K562 (cell line): ENCODE data around the gene COQ10B.

Experiments used
- ETV6 ChIP-seq, 3 experiments: fragments of 150-350 bp in 1 of 3; sonication (generic) in 1 of 3; formaldehyde crosslinking in 1 of 3; IDR thresholded peaks; 2 replicates each; pipeline versions ENCODE4 v1.6.1 to v1.8.0; 2014 to 2022; ENCODE audit warnings: borderline replicate concordance in 2 of 3, low read depth in 2 of 3, antibody characterized with exemption in 1 of 3, low read length in 1 of 3, mild to moderate bottlenecking in 1 of 3, missing genetic modification reagents in 1 of 3
- POLR2A ChIP-seq: fragments of 450-650 bp; conservative IDR thresholded peaks from 2 replicates; pipeline ENCODE4 v1.6.1; 2016
- RBBP5 ChIP-seq: fragments of 200-600 bp; sonication (generic); IDR thresholded peaks from 2 replicates; pipeline ENCODE4 v1.6.1; 2012; ENCODE audit warnings: borderline replicate concordance, mild to moderate bottlenecking, low read length, control low read depth, inconsistent platforms; ENCODE audit not compliant: insufficient read depth, poor library complexity, severe bottlenecking
- RERE ChIP-seq: sonication (generic); formaldehyde crosslinking; IDR thresholded peaks from 2 replicates; pipeline ENCODE4 v1.8.0; 2023; ENCODE audit warnings: missing genetic modification reagents, mild to moderate bottlenecking, borderline replicate concordance
- TEAD4 ChIP-seq, 2 experiments: sonication (generic) in 1 of 2; formaldehyde crosslinking in 1 of 2; IDR thresholded peaks; 2 replicates each; pipeline versions ENCODE4 v1.6.1 to v1.8.0; 2012 to 2022; ENCODE audit warnings: borderline replicate concordance in 1 of 2, inconsistent platforms in 1 of 2, low read length in 1 of 2, mild to moderate bottlenecking in 1 of 2, missing genetic modification reagents in 1 of 2

GRCh38 chr2:197442857-197443256 lies 10.5 kb upstream of the COQ10B start:
- TF ChIP-seq RBBP5: no peak
- TF ChIP-seq ETV6 (IDR thresholded peaks at IDR 0.05; ENCODE audit: borderline replicate concordance in 1 of 2, low read depth in 2 of 2, low read length in 1 of 2): no peak
- TF ChIP-seq ETV6 (CRISPR knock-in tag; IDR thresholded peaks at IDR 0.05; ENCODE audit: borderline replicate concordance): no peak
- no peak for TF ChIP-seq POLR2A
- no peak for TF ChIP-seq RERE
- TF ChIP-seq TEAD4 (IDR thresholded peaks at IDR 0.05; ENCODE audit: low read length): no peak
- no peak for TF ChIP-seq TEAD4 (CRISPR knock-in tag; IDR thresholded peaks at IDR 0.05; ENCODE audit: borderline replicate concordance)
